Right forelimb (tissue), 1 donor: ENCODE measurements around the gene PGAM2.
A peak's percentile ranks its signal among the peaks of the same experiment; 100 is the strongest.

Experiments
- DNase-seq: peaks from one replicate; pipeline ENCODE4 v3.0.0-alpha.2; 2018

PGAM2 gene

GRCh38 chr7:44063894-44064651 lies 1.3 kb downstream of the PGAM2 start:
- DNase-seq = peak; percentile 47

DNA sequence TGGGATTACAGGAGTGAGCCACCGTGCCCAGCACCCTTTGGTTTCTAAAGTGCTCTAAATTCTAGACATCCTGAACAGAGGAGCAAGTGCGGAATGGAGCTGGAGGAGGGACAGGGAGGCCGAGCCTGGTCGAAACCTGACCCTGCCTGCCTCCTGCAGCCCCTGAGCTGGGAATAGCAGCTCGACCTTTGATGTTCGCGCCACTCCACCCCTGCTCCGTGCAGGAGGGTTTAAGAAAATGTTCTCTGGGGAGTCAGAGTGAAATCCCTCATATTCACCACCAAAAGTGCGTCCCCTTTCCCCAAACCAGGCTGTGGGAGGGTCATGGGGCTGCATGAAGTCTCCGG lies 1.8 kb downstream of the PGAM2 start:
- peak; percentile 37 for DNase-seq

DNA sequence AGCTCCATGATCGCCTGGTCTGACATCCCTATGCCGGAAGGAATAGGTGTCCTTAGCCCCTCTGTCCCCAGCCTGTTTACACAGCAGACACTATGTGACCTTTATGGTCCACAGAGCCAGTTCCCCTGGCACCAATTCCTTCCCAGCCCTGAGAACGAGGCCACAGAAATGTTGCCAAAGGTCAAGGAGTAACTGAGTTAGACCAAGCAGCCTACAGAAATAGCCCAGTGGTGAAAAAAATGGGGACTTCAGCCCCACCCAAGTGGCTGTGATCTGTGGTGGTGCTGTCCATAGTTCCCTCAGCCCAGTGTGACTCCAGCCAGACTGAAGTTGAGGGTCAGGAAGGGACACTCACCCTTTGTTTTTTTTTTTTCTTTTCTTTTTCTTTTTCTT lies 2.5 kb downstream of the PGAM2 start:
- DNase-seq = peak; percentile 41

DNA sequence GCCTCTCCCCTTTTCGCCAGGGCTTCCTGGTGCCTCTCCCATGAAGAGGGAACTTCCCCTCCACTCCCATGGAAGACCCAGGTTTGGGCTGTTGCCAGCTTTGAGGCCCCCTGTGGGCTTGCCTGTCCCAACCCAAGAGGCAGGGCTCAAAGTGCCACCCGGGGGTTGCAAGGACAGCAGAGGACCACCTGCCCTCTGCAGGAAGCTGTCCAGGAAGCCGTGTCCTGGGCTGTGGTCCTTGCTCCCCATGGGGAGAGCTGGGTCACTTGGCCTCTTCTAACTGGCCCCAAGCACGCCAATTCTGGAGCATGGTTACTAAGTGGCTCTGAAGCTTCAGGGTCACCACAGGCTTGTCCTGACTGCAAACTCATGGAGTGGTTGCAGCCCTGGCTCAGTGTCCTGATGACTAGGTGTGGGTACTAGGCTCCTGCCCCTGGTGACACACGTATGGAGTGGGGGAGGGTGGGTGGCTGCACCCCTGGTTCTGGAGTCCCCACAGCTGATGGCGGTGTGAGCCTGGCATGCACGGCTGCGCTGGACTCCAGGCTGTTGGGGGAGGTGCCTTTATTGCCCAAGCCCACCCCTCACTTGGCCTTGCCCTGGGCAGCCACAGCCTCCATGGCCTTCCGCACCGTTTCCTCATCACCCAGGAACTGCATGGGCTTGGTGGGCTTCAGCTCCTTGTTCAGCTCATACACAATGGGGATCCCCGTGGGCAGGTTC lies 3.0 kb downstream of the PGAM2 start:
- DNase-seq = no peak

DNA sequence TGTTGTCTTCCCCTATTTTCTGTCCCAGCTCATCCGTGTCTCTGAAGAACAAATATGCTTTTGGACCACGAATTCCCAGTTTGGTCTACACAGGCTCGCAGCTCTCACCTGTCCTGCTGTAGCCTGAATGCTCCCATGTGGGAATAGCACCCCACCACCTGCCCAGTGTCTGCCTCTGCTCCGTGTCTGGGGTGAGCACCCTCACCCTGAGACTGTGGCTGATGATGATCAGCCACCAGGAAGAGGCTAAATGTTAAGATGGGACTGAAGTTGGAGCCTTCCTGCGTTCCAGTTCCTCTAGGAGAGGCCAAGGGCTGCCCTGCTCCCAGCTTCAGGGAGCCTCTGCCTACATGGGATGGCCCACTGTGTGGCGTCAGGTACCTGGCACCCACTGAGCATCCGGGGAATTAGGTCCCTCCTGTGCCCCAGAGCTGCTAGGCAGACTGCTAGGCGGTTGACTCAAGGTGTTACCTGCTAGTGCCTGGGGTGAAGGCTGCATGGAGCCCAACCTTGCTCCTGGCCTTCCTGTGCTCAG lies 3.7 kb downstream of the PGAM2 start:
- DNase-seq = no peak

- DNase-seq = peak; percentile 34
Measured at GRCh38 chr7:44060948-44061644, 4.3 kb downstream of the PGAM2 start.

DNA sequence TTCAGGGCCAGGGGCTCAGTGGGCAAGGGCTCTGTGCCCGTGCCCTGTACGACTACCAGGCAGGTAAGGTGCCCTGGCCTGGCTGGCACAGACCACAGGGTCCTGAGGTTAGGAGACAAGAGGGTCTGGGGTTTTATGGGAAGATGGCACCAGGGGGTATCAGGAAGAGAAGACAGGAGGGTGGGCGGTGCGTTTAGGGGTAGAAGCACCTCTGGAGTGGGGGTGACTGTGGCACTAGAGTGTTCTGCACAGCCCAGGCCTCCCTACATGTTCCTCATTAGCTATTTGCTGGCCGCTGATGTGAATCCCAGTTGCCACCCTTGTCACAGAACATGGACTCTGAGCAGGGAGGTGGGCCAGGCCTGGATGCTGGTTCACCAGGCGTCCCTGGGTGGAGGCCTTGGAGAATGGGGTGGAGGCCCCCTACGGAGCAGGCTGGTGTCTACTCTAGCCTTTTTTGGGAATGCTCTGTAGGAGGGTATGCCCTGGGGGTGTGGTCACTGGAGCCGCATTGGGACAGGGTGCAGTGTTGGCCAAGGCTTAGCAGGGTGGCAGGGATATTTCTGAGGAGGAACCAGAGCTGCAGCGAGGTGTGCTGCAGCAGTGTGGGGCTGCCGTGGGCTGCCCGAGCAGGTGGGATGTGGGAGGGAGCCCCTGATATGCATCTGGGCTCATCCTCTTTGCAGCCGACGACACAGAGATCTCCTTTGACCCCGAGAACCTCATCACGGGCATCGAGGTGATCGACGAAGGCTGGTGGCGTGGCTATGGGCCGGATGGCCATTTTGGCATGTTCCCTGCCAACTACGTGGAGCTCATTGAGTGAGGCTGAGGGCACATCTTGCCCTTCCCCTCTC lies 5.0 kb downstream of the PGAM2 start:
- DNase-seq = no peak

DNA sequence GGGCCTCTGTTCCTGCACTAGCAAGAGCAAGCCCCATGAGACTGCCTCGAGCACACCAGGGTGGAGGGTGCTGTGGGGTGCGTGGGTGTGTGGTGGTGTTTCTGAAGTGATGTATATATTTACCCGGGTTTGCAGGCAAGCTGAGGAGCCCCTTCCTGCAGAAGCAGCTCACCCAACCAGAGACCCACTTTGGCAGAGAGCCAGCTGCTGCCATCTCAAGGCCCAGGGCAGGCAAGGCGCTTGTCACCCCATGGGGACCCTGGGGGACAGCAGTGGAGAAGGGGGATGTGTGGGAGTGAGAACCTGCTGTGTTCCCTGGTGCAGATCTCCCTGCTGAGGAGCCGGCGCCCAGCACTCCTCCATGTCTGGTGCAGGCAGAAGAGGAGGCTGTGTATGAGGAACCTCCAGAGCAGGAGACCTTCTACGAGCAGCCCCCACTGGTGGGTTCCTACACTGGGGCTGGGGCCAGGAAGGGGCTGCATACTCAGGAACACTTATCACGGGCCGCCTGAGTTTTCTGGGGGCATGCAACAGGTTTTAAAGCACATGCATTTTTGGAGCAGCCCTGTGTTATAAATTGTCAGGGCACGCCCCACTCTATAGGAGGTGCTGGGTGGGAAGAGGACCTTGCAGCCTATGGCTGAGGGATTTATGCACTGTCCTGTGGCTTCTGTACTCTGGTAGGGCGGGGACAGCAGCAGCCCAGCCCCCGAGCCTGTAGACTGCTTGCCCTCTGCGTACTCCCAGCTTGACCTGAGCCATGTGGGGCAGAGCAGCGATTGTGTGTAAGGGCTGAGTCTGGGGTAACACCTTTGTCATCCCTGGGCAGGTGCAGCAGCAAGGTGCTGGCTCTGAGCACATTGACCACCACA lies 5.9 kb downstream of the PGAM2 start:
- DNase-seq = peak; percentile 41

- no peak for DNase-seq
Measured at GRCh38 chr7:44058759-44059218, 6.6 kb downstream of the PGAM2 start.

DNA sequence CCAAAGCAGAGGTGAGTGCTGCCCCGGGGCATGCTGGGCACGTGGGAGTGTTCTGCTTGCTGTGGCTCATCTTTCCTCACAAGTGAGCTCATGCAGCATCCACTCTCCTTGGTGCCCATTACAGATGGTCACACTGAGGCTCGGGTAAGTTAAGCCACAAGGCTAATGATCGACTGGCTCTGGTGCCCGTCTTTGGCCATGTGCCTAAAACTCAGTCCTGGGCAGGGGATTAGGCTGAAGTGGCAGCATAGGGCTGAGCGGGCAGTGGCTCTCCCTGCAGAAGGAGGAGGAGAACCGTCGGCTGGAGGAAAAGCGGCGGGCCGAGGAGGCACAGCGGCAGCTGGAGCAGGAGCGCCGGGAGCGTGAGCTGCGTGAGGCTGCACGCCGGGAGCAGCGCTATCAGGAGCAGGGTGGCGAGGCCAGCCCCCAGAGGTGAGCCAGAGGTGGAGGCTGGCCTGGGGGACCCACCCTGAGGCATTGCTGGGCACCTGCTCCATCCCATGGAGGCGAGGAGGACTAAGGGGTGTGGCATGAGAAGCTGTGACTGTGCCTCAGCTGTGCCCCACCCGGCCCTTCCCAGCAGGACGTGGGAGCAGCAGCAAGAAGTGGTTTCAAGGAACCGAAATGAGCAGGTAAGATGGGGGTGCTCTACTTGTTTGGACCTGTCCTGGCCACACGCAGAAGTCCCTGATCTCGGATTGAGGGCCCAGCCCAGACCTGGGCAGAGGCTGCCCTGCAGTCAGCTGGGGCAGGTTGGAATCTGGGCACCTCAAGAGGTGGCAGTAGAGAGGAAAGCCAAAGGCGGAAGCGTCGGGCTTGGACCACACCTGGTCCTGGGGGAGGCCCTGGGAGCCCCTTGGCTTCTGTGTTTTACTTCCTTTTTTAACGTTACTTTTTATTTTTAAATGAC lies 7.3 kb downstream of the PGAM2 start:
- DNase-seq = no peak

DNA sequence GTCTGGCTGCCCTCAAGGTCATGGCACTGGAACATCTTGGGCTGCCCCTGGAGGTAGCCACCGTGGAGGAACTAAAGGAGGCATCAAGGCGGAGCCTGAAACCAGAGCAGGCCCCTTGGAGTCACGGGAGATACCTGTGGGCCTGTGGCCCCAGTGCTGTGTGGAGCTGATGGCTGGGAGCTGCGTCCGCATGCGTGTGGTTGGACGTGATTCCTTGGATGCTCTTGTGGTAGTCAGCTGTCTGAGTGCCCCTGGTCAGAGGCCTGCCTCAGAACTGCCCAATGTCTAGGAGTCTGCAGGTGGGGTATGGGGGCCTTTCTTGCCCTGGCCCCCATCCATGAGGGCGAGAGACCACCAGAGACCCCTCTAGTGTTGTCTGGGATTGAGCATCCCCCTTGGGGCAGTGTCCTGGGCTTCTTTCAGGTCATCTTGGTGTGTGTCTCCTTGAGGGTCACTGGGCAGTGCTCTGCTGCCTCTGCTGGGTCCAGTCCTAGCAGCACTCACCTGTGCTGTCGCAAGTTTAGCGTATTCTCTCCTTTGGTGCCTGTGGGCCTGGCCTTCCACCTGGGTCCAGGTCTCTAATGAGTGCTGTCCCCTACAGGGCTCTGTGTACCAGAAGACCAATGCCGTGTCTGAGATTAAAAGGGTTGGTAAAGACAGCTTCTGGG lies 8.1 kb downstream of the PGAM2 start:
- no peak for DNase-seq

GRCh38 chr7:44056681-44057080 lies 8.7 kb downstream of the PGAM2 start:
- no peak for DNase-seq

DNA sequence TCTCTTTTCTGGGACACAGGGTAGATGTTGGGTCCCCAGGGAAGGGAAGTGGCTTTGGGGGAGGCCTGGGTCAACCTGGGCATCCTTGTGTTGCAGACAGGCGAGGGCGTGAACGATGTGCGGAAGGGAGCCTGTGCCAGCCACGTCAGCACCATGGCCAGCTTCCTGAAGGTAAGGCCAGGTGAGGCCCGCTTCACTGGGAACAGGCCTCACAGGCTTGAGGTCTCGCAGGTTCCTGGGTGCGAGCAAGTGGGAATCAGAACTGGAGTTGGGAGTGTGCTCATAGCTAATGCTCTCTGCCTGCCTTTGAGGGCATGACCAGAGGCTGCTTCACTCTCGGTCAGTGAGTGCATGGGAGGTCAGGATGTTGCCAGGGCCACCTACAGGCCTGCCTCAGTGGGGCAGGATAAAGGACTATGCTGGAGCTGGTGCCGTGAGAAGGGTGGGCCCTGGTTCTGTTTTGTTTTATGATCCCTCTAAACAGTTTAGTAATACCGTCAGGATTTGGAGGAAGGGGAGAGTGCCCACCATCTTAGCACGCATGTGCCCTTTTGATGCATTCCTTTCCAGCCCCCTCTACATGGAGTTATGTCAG lies 12.5 kb downstream of the PGAM2 start:
- no peak for DNase-seq

- DNase-seq = no peak
Measured at GRCh38 chr7:44051611-44052220, 13.7 kb downstream of the PGAM2 start.

DNA sequence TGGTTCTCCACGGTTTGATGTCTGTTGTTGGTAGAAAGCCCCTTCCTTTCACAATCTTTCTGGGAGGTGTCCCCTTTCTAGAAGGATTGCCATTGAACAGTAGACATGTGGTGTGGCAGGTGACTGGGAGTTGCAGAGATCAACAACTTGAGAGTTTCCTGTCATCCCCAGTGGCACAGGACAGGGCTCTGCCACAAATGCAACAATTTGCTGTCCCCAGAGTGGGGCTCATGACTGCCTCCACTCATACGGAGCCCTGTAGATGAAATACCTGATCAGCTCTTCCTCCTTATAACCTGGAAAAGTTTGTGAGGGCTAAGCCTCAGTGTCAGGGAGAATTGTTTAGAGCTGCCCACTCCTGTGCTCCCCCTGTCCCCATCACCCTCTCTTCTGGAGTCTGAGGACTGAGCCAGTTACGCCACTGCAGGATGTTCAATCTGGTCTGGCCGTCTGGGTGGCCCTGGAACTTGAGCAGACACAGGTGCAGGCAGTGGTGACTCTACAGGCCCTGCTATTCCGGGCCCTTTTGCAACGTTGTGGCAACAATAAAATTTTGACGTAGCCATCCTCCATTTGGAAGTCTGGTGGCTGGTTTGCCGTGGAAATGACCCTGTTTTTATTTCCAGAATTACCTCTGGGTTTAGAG lies 14.3 kb downstream of the PGAM2 start:
- no peak for DNase-seq

GRCh38 chr7:44050121-44050914 lies 15.0 kb downstream of the PGAM2 start:
- DNase-seq = no peak

- no peak for DNase-seq
Measured at GRCh38 chr7:44048031-44048795, 17.2 kb downstream of the PGAM2 start.
